NCI-H82 treated with DMSO at 0.1 percent for 48 hours (cell line): ENCODE results near the gene KPNA4.
"Not testable (repeated sequence)": the region's sequence is repeated elsewhere in the genome, so short reads cannot be mapped to it uniquely, and the experiment has no call there.

ENCODE experiments used
- DNase-seq: peaks from one replicate; lab custom pipeline; 2025; ENCODE audit not compliant: unreplicated experiment; lab: John Stamatoyannopoulos, UW

Gene KPNA4

GRCh38 chr3:160452251-160452650 lies 113.1 kb downstream of the KPNA4 start:
- not testable (repeated sequence) for DNase-seq

GRCh38 chr3:160451602-160452001 lies 113.8 kb downstream of the KPNA4 start:
- DNase-seq: no peak

- DNase-seq: no peak
Observed at GRCh38 chr3:160450846-160451245, 114.5 kb downstream of the KPNA4 start.

GRCh38 chr3:160449636-160450598 lies 115.5 kb downstream of the KPNA4 start, which contains the start of gene TRIM59:
TSS of gene TRIM59 (minus strand) at chr3:160449786. CDS start at chr3:160439183, 10,603 bp downstream.
- DNase-seq: no peak

GRCh38 chr3:160448845-160449635 lies 116.3 kb downstream of the KPNA4 start:
- DNase-seq: no peak

- no peak for DNase-seq
Observed at GRCh38 chr3:160447544-160447943, 117.8 kb downstream of the KPNA4 start.

- DNase-seq: no peak
Observed at GRCh38 chr3:160446522-160447056, 118.8 kb downstream of the KPNA4 start.

- no peak for DNase-seq
Observed at GRCh38 chr3:160445854-160446253, 119.5 kb downstream of the KPNA4 start.
